ENCODE data around the gene CYP26A1.

DNA sequence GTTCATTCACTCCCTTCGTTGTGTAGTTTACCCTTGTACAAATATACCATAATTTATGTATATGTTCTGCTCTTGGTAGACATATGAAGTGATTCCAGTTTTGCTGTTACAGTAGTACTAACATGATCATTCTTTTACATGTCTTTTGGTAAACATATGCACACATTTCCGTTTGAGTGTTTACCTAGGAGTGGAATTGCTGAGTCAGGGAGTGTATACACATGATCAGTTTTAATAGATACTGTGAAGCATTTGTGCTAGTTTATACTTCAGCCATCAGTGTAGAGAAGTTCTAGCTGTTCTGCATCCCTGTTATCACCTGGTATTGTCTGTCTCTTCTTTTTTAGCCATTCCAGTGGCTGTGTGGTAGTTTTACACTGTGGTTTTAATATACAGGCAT is 47.6 kb upstream of the CYP26A1 start:
- TF ChIP-seq CTCF (IDR thresholded peaks at IDR 0.05), result no peak
- no peak for TF ChIP-seq ZFX (IDR thresholded peaks at IDR 0.05; ENCODE audit: borderline replicate concordance)

Data from 22Rv1 (cell line).